Renal cortex interstitium (tissue), 11 donors: ENCODE results near the gene ATP5F1D. TPM values are rescaled to one million over a fixed set of nuclear protein-coding genes. Genes with fewer than 3 reads are reported as not detected.

Experiments
- DNase-seq, 11 donors: peaks; one replicate each; pipeline ENCODE4 v3.0.0-alpha.2; 2013; ENCODE audit warnings: low read depth in 9 of 11, low spot score in 4 of 11; ENCODE audit errors: extremely low read depth in 1 of 11
- polyA plus RNA-seq, 3 donors: library from polyadenylated mRNA; unstranded; fragments of 120-200 nt; gene quantifications; one replicate each; pipeline ENCODE4 v1.2.1, GENCODE V29; 2013; ENCODE audit not compliant: insufficient read length in 3 of 3

ATP5F1D gene
- polyA plus RNA-seq, 3 donors = 82.2 to 145 (median 129) TPM

DNA sequence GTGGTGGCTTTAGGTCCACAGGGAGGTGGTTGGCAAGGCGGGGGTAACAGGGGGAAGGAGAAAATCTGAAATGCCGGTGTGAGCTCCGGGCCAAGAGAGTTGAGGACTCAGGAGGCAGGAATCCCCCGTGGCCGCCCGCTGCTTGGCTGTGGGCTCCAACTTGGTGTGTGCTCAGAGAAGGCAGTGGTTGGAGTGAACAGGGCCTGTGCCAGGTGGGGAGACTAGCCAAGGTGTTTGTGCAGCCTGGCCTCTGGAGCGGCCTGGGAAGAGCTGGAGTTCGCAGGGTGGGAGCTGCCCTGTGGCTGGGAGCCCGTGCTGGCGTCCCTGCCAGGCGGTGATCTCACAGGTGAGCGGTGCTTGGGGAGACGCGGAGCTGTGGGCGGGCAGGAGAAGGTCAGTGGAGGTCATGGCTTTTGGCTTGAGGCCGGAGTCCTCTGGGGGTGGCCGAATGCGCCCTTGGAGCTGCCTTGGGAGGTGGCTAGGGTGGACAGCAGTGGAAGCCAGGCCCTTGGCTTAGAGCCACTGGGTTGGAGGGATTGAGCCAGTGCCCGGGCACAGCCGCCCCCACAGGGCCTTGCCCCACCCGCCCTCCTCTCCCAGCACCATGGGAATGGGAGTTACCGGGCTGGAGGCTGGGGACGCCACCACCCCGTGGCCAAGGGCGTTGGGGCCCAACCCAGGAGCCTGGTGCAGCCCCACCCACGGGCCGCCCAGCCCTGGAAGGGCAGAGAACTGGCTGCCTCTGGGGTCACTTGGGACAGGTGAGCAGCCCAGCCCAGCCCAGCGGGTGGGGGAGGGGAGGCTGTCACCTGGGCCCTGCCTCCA, 20.5 kb downstream of the ATP5F1D start:
- no peak for DNase-seq

DNA sequence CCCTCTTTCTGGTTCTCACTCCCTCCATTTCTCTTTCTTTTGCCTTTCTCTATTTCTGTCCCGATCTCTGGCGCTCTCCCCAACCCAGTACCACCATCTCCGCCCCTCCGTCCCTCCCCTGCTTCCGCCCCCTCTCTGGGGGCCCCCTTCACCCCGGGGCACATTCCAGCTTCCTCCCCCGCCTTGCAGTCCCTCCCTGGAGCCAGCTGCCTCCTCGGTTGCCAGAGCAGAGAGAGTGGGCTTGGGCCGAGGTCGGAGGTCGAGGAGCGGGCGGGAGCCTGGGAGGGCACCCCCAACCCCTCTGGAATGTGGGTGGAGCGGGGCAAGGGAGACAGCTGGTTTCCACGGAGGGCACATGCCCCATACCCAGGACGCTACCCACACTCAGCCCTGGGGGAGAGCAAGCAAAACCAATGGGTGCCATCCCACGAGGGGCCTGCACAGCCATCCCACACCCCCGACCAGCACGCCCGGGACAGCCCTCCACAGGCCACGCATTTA, 21.1 kb downstream of the ATP5F1D start:
- DNase-seq = no peak

DNA sequence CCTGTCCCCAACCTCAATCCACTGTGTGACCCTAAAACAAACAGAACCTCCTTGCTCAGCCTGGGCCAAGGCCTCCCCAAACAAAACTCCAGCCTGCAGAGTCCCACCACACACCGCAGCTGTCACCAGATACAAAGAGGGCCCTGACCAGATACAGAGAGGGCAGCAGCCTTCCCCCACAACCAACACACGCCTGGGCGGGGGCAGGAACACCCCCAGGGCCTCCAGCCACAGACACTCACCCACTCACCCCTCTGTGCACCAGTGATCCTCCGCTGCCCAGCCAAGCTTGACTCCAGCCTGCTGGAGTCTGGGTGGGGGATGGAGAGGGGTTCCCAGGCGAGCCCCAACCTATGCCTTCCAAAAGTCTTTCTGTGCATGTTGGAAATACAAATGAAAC, 21.6 kb downstream of the ATP5F1D start:
- no peak for DNase-seq

DNA sequence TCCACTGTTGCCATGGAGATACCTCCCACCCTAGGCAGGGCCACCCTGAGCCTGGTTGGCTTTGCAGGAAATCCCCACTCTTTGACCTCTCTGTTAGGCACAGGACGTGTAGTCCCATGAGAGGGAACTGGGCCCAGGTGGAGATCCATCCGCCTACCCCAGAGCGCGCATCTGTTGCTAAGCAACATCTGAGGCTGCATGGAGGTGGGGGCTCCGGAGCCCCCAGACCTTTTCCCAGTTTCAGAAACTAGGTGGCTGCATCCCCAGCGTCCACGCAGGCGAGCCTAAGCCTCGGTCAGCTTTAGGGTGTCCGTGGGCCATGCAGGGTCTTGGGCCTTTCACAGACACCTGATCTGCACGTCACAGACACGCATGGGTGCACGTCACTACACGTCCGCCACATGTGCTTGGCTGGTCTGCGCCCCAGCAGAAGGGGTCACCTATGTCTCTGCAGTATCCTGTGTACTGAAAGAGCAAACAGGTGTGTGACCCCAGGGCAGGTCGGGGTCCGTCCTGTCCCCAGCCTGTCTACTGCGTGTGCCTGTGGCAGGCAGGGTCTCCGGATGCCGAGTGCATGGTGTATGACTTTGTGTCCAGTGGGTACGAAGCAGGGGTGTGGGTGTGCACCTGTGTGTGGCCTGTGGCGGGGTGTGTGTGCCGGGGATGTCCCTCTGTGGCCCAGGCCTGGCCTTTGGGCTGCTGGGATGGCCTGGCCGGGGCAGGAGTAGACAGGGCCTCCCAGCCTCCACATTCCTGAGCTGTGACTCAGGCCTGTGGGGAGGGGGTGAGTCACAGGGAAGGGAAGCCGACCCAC, 23.5 kb downstream of the ATP5F1D start:
- DNase-seq = no peak

DNA sequence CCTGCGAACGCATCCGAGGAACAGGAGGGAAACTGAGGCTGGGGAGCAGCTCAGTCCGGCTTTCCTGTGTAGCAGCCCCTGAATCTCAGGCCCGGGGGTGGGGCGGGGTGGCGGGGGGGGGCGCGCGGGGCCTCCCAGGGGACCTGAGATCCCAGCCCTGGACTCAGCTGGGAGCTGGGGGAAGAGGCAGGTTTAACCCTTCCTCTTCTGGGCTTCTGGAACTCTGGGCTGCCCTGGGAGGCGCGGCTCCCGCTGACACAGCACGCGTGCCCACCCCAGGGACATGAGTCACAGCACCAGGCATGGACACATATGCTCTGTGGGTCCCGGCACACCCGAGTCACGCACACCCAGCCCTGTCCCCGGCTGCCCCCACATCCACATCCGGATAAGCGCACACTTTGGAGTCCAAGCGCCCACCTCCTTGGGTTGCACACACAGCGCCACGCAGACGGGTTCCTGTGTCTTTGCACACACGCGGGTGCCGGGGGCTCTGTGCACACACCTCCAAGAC, 24.1 kb downstream of the ATP5F1D start:
- DNase-seq = no peak

DNA sequence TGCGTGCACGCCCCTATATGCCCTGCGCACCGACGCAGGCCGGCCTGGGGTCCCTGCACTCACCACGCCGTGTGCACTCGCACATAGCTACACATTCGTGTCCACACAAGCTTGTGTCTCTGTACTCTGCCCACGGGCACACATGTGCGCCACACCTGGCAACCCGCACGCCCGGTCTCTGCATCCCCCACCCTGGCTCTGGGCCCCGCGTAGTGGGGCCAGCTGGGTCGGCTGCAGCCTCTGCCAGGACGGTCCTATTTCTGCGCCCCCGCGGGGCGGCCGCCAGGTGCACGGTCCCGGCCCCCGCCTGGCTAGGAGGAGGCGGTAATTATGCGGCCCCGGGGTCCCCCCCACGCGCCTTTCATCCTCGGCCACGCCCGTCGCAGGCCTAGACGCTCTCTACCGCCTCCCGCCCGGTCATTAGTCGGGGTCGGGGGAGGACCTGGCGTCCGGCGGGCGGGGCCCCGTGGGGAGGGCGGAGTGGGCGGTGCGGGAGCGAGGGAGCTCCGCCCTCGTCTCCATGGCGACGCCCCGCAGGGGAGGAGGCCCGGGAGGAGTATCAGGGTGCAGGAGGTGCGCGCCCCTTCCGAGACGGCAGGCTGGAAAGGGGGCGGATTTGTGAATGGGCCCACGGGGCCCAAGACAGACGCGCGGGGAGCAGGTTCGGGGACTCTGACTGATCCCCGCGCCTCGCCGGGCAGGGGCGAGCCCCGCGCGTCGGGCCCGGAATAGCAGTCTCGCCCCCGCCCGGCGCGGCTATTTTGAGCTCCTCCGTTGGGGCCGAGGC, 24.8 kb downstream of the ATP5F1D start:
- DNase-seq = no peak

DNA sequence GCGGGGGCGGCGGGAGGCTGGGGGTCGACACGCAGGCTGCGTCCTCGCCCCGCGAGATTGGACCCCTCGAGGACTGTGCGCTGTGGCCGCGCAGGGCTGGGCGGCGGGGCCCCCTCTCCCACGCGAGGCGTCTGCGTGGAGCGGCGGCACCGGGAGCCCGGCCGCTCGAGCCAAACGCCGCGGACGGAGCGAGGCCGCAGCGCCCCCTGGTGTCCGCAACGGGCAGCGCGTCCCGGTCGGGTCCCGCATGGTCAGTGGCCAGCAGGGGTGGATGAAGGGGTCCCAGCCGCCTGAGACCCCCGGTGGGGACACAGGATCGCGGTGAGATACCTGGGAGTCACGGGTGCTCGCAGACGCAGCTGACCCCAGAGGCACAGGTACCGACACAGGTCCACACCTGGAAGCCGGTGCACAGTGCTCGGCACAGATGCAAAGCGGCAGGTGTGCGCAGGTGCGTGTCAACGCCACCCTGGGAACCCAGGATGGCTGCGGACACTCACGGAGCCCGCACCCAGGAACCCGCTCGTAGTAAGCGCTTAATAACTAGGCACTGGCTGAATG, 25.4 kb downstream of the ATP5F1D start:
- no peak for DNase-seq

DNA sequence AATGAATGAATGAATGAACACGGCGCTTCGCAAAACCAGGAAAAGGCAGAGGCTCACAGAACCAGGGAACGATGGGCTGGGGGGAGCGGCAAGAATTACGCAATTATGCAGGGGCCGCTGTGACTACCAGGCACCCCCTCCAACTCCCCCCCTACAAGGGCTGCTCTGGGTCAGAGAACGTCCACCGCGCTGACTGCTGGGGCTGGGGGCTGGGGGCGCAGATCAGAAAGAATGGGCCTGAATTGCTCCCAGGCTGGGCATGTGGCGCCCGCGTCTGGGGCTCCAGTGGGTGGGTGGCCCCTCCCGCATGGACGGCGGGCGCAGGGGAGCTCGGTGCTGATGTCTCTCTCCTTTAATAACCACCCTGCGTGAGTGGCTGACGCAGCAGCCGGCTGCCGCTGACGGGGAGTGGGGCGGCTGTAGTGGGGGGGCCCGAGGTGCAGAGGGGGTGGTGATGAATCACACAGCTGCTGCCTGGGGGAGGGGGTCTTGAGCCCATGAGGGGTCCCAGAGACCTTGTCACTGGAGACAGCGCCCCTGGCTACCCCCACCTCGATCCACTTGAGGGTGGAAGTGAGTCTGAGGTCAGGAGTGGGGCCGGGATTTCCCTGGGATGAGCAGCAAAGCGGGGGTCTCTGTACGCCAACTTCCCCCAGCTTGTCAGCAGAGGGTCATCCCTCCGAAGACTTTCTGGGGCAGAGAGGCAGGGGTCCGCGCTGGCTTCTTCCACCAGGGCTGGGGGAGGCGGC, 26.1 kb downstream of the ATP5F1D start:
- DNase-seq = no peak

DNA sequence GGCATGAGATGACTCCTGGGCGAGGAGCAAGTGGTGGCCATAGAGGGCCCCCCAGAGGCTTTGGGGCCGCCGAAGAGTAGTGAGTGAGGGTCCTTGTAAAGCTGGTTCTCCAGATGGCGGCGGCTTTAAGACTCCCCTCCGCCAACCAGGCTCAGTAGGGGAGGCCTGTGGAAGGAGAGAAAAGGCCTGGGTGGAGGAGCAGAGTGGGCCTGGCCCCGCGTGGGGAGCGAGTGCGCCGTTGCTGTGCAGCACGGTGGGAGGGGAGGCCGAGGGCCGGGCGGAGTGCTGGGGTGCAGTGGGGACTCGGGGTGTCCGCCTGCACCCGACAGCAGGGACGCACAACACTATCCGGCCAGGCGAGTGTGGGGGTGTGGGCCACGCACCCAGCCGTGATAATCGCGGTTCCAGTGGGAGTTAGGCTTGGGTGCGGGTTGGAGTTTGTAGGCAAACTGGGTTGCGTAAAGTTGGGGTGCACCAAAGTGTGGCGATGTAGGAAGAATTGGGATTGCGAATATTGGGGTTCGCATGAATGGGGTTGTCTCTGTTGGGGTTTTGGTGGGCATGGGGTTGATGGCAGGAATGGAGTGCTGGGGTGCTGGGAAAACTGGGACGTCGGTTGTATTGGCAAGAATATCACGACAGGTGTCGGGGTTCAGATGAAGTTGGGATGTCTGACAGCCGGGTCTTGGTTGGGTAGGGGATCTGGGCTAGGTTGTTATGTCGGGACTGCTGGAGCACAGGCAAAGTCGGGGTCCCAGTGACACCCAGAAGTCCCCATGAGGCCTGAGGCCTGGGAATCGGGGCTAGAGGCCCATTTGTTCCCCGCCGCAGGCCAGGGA, 26.9 kb downstream of the ATP5F1D start:
- DNase-seq = no peak

DNA sequence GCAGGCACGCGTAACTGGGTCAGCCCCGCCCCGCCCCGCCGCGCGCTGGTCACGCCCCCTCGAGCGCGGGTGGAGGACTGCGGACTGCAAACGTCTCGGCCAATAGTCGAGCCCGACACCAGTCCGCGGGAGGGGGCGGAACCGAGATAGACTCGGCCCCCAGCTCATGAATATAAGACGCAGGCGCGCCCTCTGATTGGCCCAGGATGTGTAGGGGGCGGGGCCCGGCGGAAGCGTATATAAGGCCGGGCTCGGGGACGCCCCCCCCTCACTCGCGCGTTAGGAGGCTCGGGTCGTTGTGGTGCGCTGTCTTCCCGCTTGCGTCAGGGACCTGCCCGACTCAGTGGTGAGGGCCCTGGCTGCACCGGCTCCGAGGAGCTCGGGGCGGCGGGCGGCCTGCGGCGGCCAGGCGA, 27.5 kb downstream of the ATP5F1D start, which contains the start of gene CIRBP:
Gene CIRBP, plus strand, starts transcription at position 268 of the 413 bp plus-strand sequence. CDS start 1,602 bp downstream, outside the sequence.
- peak in 10 of 11 donors; percentile 91 to 99 (median 98) for DNase-seq

DNA sequence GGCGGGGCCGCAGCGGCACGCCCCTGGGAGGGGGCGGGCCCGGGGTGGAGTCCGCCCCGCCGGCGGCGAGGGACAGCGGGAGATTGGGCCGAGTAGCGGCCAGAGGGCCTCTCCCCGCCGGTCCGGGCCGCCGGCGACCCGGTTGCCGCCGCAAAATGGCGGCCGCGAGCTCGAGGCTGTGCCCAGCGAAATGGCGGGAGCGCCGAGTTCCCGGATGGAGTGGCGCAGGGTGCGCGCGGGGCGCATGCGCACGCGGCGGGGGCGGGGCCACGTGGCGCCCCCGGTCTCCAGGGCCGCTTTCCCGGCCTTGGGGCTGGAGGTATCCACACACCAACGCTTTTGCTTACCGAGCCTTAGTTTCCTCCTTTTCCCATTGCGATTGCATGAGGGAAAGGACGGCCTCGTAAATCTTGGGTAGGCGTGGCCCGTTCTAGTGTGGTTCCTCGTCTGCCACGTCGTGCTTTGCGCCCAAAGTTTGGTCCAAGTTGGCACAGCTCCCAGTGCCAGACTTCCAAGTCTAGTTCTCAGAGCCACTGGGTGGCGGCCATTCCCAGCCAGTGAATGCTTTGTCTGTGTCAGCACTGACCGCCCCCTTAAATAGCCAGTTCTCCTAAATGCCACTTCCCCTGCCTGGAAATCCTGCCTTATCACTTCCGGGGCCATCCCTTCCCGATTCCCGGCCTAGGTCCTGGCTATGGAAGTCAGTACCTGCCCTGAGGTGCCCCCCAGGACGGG, 28.1 kb downstream of the ATP5F1D start:
- DNase-seq = peak in 4 of 11 donors; percentile 78 to 83 (median 81)

DNA sequence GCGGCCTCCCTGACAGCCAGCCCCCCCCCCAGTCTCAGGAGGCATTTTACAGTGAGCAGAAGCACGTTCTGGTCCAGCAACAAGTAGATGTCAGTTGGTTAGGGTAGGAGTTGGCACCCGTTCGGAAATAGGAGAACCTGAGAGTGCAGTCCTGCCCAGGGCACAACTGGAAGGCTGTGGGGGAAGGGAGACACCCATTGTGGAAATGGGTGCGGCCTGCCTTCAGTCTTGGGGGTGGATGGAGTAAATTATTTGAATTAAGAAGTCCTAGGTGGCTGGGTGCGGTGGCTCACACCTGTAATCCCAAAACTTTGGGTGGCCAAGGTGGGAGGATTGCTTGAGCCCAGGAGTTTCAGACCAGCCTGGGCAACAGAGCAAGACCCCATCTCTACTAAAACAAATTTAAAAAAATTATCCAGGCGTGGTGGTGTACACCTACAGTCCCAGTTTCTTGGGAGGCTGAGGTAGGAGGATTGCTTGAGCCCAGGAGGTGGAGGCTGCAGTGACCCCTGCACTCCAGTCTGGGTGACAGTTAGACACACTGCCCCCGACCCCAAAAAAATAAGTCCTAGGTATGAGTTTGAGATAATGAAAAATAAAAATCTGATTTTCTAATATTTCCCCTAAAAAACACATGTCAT, 28.8 kb downstream of the ATP5F1D start:
- no peak for DNase-seq

DNA sequence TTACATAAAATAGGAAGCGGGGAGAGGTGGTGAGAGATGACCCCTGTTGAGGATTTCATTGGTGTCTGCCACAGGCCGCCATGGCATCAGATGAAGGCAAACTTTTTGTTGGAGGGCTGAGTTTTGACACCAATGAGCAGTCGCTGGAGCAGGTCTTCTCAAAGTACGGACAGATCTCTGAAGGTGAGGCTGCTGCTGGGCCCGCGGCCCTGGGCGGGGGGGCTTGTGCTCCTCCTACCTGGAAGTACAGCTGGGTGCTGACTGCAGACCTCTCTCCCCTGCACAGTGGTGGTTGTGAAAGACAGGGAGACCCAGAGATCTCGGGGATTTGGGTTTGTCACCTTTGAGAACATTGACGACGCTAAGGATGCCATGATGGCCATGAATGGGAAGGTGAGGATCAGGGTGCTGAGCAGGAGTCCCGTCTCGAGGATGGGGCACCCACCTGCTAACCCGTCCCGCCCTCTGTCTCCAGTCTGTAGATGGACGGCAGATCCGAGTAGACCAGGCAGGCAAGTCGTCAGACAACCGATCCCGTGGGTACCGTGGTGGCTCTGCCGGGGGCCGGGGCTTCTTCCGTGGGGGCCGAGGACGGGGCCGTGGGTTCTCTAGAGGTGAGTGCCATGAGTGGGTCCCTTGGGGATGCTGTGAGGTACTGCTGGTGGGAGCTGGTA, 29.4 kb downstream of the ATP5F1D start:
- DNase-seq = no peak

DNA sequence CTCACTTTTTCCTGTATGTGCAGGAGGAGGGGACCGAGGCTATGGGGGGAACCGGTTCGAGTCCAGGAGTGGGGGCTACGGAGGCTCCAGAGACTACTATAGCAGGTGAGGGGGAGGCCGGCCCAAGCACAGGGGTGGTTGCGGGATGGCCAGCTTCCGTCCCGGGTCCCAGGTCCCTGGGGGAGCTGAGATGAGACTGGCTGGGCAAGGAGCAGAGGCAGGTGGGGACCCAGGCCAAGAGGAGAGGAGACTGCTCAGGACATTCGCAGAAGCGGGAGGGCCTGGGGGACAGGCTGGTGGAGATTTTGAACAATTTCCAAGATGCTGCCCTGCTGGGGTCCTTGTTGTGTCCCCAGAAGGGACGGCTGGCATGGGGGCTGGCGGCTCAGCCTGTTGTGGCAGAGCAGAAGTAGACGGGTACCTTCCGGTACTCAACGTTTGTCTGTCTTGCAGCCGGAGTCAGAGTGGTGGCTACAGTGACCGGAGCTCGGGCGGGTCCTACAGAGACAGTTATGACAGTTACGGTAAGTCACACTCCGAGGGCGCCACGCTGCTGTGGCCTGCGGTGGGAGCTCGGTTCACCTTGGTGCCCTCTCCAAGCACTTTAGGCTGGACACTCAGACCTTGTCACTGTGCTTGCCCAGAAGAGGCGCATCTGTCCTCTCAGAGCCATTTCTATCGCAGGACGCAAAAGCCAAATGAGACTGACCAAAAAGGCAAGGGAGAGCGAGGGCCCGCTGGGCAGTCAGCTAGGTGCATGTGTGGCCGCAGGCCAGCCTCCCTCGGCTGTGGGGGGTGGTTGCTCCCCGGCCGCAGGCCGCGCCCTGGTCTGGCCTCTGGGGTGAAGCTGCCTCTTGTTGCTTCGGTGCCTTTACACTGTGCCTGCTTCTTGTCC, 30.2 kb downstream of the ATP5F1D start:
- no peak for DNase-seq
